Lung (tissue), 12 donors: Measurements from ENCODE around the gene C2orf66. TPM values are rescaled to one million over a fixed set of nuclear protein-coding genes. Genes with fewer than 3 reads are reported as not detected.

Experiments used
- ATAC-seq: fragments of 200-7000 bp; cut with Tn5 transposase; one replicate; pipeline ENCODE4 v1.9.1; 2020; ENCODE audit warnings: moderate number of reproducible peaks; ENCODE audit not compliant: insufficient read depth, low FRiP score
- DNase-seq, 3 donors: peaks; one replicate each; pipeline ENCODE4 v3.0.0-alpha.2; 2013 to 2017
- H3K27ac ChIP-seq, 2 donors: one replicate each; pipeline ENCODE4 v1.5.1; 2013; ENCODE audit warnings: mild to moderate bottlenecking in 2 of 2, moderate library complexity in 2 of 2, control low read depth in 1 of 2, inconsistent platforms in 1 of 2, low read depth in 1 of 2, low read length in 1 of 2
- H3K27me3 ChIP-seq, 3 donors: one replicate each; pipeline ENCODE4 v1.5.1; 2013; ENCODE audit warnings: low read length in 2 of 3; ENCODE audit not compliant: control insufficient read depth in 3 of 3, insufficient read depth in 3 of 3
- H3K36me3 ChIP-seq, 4 donors: one replicate each; pipeline ENCODE4 v1.5.1; 2013; ENCODE audit warnings: low read length in 4 of 4, mild to moderate bottlenecking in 1 of 4, moderate library complexity in 1 of 4; ENCODE audit not compliant: control insufficient read depth in 4 of 4, insufficient read depth in 4 of 4
- H3K4me1 ChIP-seq, 5 donors: one replicate each; pipeline ENCODE4 v1.5.1; 2013; ENCODE audit warnings: low read length in 5 of 5, mild to moderate bottlenecking in 2 of 5, moderate library complexity in 1 of 5; ENCODE audit not compliant: control insufficient read depth in 5 of 5, insufficient read depth in 5 of 5
- H3K4me3 ChIP-seq: one replicate; pipeline ENCODE4 v1.5.1; 2013; ENCODE audit warnings: mild to moderate bottlenecking, control low read depth, moderate library complexity
- H3K9ac ChIP-seq, 2 donors: one replicate each; pipeline ENCODE4 v1.5.1; 2013; ENCODE audit warnings: low read length in 2 of 2, control low read depth in 1 of 2; ENCODE audit not compliant: insufficient read depth in 1 of 2
- H3K9me3 ChIP-seq, 4 donors: one replicate each; pipeline ENCODE4 v1.5.1; 2013; ENCODE audit warnings: low read length in 3 of 4, mild to moderate bottlenecking in 1 of 4, moderate library complexity in 1 of 4; ENCODE audit not compliant: control insufficient read depth in 4 of 4, insufficient read depth in 3 of 4
- CTCF ChIP-seq: IDR thresholded peaks from 2 replicates; pipeline ENCODE4 v1.5.1; 2012; ENCODE audit warnings: mild to moderate bottlenecking; ENCODE audit errors: control extremely low read depth, extremely low read depth
- WGBS, 2 donors: extraction: QIAGEN DNeasy Blood & Tissue Kit; methylation state at CpG; one replicate each; pipeline ENCODE4 v1.1.7; 2013; 5-methylcytosine and 5-hydroxymethylcytosine counted together
- polyA plus RNA-seq, 2 donors: library from polyadenylated mRNA; stranded (reverse); fragments of 200-250 nt; gene quantifications; one replicate each; pipeline ENCODE4 v1.2.1, GENCODE V29; 2013
- total RNA-seq, 2 donors: library from RNA; depleted of rRNA in 1 of 2; stranded (reverse); fragments of >200 nt in 1 of 2; gene quantifications; one replicate each; pipeline ENCODE4 v1.2.1, GENCODE V29; 2014 to 2021
- donor health status: control.
- donor health status: control.
- donor health status: Bipolar disorder and iron deficiency.
- donor health status: healthy.
- donor health status: DM: yes; HTN: yes; CAD: no.

Gene C2orf66
- total and polyA plus RNA-seq, 4 donors = 0.02 to 0.18 TPM; not detected in 2

- no peak for ATAC-seq
- WGBS, 2 donors = 65% methylated on average over 1 of the region's 1 CpG
Measured at GRCh38 chr2:196851088-196851487, 41.9 kb upstream of the C2orf66 start.

DNA sequence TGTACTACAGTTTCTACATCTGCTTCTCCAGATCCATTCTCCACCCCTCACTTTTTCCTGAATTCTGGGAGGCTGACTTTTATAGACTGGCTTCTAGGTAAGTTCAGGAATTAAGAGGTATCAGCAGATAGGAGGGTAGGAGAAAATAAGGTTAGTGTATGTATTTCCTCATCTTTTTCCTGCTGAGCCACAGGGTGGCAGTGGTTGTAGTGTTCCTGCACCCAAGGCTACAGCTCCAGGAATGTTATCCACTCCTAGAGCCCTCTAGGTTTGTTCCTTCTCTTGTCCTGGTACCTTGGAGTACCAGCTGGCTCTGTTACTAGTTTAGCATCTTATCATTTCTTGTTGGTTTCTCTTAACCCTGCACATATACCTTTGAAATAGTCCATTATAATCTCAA is 40.7 kb upstream of the C2orf66 start:
- H3K9me3 ChIP-seq = no peaks in the 10 kb centered on the region
- H3K4me3 ChIP-seq = no peak overlapping the region
- peaks cover 0 to 7% (median 1%) of the 10 kb centered on the region in 4 donors for H3K36me3 ChIP-seq
- H3K27me3 ChIP-seq = no peaks in the 10 kb centered on the region
- peak in 2 of 3 donors; percentile 15 to 33 for DNase-seq
- H3K27ac ChIP-seq = no peak overlapping the region
- H3K9ac ChIP-seq = no peak overlapping the region
- no peaks in the 10 kb centered on the region for H3K4me1 ChIP-seq
- ATAC-seq = no peak
- TF ChIP-seq CTCF = no peak

More at GRCh38 chr2:196851088-196851487, 41.9 kb upstream of the C2orf66 start:
- Histone ChIP-seq H3K27me3 (no peaks in the 10 kb centered on the region), H3K9me3 (no peaks in the 10 kb centered on the region), H3K4me1 (no peaks in the 10 kb centered on the region), H3K4me3 (no peak overlapping the region), H3K36me3 (peaks cover 0 to 4% (median 1%) of the 10 kb centered on the region in 4 donors), H3K27ac (no peak overlapping the region), H3K9ac (no peak overlapping the region)
- no peak for TF ChIP-seq CTCF
- DNase-seq = no peak

GRCh38 chr2:196846295-196846694 is 37.1 kb upstream of the C2orf66 start:
- no peak for TF ChIP-seq CTCF
- no peak for DNase-seq
- peaks cover 0 to 11% (median 4%) of the 10 kb centered on the region in 4 donors for H3K36me3 ChIP-seq

GRCh38 chr2:196845371-196845770 is 36.2 kb upstream of the C2orf66 start:
- DNase-seq = no peak
- H3K27ac ChIP-seq = no peak overlapping the region
- no peak for TF ChIP-seq CTCF
- WGBS, 2 donors = 89 to 90% methylated on average over 3 of the region's 3 CpGs
- H3K4me1 ChIP-seq = no peaks in the 10 kb centered on the region
- H3K27me3 ChIP-seq = no peaks in the 10 kb centered on the region
- no peaks in the 10 kb centered on the region for H3K9me3 ChIP-seq
- H3K36me3 ChIP-seq = peaks cover 0 to 20% (median 8%) of the 10 kb centered on the region in 4 donors
- H3K4me3 ChIP-seq = no peak overlapping the region
- no peak for ATAC-seq
- H3K9ac ChIP-seq = no peak overlapping the region

More at GRCh38 chr2:196846295-196846694, 37.1 kb upstream of the C2orf66 start:
- Histone ChIP-seq H3K27ac (no peak overlapping the region), H3K4me3 (no peak overlapping the region), H3K4me1 (no peaks in the 10 kb centered on the region), H3K27me3 (no peaks in the 10 kb centered on the region), H3K9me3 (no peaks in the 10 kb centered on the region), H3K9ac (no peak overlapping the region)
- no peak for ATAC-seq
